GM23338 (cell line): Measurements from ENCODE around the gene SEM1. TPM values are rescaled to one million over a fixed set of nuclear protein-coding genes. Genes with fewer than 3 reads are reported as not detected.

Experiments used
- ATAC-seq: fragments of 200-7000 bp; cut with Tn5 transposase; 3 replicates; pipeline ENCODE4 v1.9.1; 2020
- DNase-seq: peaks from one replicate; pipeline ENCODE4 v3.0.0-alpha.2; 2015; ENCODE audit warnings: low spot score
- H2AFZ ChIP-seq: fragments of 200-600 bp; sonication (generic); 2 replicates; pipeline ENCODE4 v1.8.0; 2016; ENCODE audit warnings: antibody characterized with exemption, mild to moderate bottlenecking, moderate library complexity
- H3F3A ChIP-seq: fragments of 200-600 bp; sonication (generic); replicated peaks from 2 replicates; pipeline ENCODE4 v1.8.0; 2017; ENCODE audit warnings: antibody characterized with exemption, mixed run types, low read depth
- H3K27ac ChIP-seq: fragments of 200-600 bp; sonication (generic); 2 replicates; pipeline ENCODE4 v1.6.1; 2016; ENCODE audit warnings: low read depth
- H3K27me3 ChIP-seq: fragments of 200-600 bp; sonication (generic); 2 replicates; pipeline ENCODE4 v1.8.0; 2016; ENCODE audit warnings: mild to moderate bottlenecking, mixed run types, moderate library complexity; ENCODE audit not compliant: insufficient read depth
- H3K36me3 ChIP-seq: fragments of 200-600 bp; sonication (generic); 2 replicates; pipeline ENCODE4 v1.8.0; 2016; ENCODE audit warnings: mild to moderate bottlenecking; ENCODE audit not compliant: insufficient read depth
- H3K4me1 ChIP-seq: fragments of 200-600 bp; sonication (generic); 2 replicates; pipeline ENCODE4 v1.8.0; 2016; ENCODE audit warnings: mild to moderate bottlenecking, moderate library complexity; ENCODE audit not compliant: insufficient read depth
- H3K4me2 ChIP-seq: fragments of 200-600 bp; sonication (generic); 2 replicates; pipeline ENCODE4 v1.7.1; 2017; ENCODE audit warnings: mixed run types
- H3K4me3 ChIP-seq: fragments of 200-600 bp; sonication (generic); 2 replicates; pipeline ENCODE4 v1.6.1; 2016; ENCODE audit warnings: mixed run types
- H3K79me2 ChIP-seq: fragments of 200-600 bp; sonication (generic); replicated peaks from 2 replicates; pipeline ENCODE4 v1.8.0; 2017; ENCODE audit warnings: mild to moderate bottlenecking; ENCODE audit not compliant: insufficient read depth
- H3K9me2 ChIP-seq: fragments of 200-600 bp; sonication (generic); 2 replicates; pipeline ENCODE4 v1.8.0; 2017; ENCODE audit not compliant: insufficient read depth
- H4K20me1 ChIP-seq: fragments of 200-600 bp; sonication (generic); replicated peaks from 2 replicates; pipeline ENCODE4 v1.8.0; 2017; ENCODE audit warnings: mild to moderate bottlenecking; ENCODE audit not compliant: insufficient read depth
- H3K27ac Mint-ChIP-seq: 2 replicates; pipeline ENCODE4 v1.8.0; 2020; ENCODE audit warnings: inconsistent platforms, mild to moderate bottlenecking, moderate library complexity, mixed read lengths
- H3K27me3 Mint-ChIP-seq: 3 replicates; pipeline ENCODE4 v1.8.0; 2022; ENCODE audit warnings: low read depth, mild to moderate bottlenecking, moderate library complexity, mixed read lengths, inconsistent platforms; ENCODE audit not compliant: insufficient read depth, poor library complexity
- H3K36me3 Mint-ChIP-seq: 3 replicates; pipeline ENCODE4 v1.8.0; 2021; ENCODE audit warnings: low read depth, mild to moderate bottlenecking, inconsistent platforms, moderate library complexity, mixed read lengths
- H3K4me1 Mint-ChIP-seq: 3 replicates; pipeline ENCODE4 v1.8.0; 2020; ENCODE audit warnings: mild to moderate bottlenecking, inconsistent platforms, mixed read lengths
- H3K4me3 Mint-ChIP-seq: 3 replicates; pipeline ENCODE4 v1.8.0; 2021; ENCODE audit warnings: moderate library complexity, mild to moderate bottlenecking, inconsistent platforms, mixed read lengths
- H3K9me3 Mint-ChIP-seq: 3 replicates; pipeline ENCODE4 v1.8.0; 2020; ENCODE audit warnings: moderate library complexity, mild to moderate bottlenecking, inconsistent platforms, mixed read lengths
- CREB1 ChIP-seq: fragments of 250-450 bp; sonication (Bioruptor Pico); IDR thresholded peaks from 2 replicates; pipeline ENCODE4 v1.5.0; 2020; ENCODE audit warnings: low read depth, mild to moderate bottlenecking, moderate library complexity
- ETS1 ChIP-seq: IDR thresholded peaks from 2 replicates; pipeline ENCODE4 v1.6.1; 2016; ENCODE audit warnings: antibody characterized with exemption
- EZH2 ChIP-seq: fragments of 200-600 bp; sonication (generic); IDR thresholded peaks from one replicate; pipeline ENCODE4 v1.8.0; 2017; ENCODE audit warnings: antibody characterized with exemption, mild to moderate bottlenecking, low read depth; ENCODE audit not compliant: unreplicated experiment
- EZH2phosphoT487 ChIP-seq: fragments of 200-600 bp; sonication (generic); IDR thresholded peaks from one replicate; pipeline ENCODE4 v1.8.1; 2018; ENCODE audit warnings: antibody characterized with exemption; ENCODE audit not compliant: unreplicated experiment
- JUNB ChIP-seq: IDR thresholded peaks from one replicate; pipeline ENCODE4 v1.6.1; 2016; ENCODE audit warnings: antibody characterized with exemption; ENCODE audit not compliant: unreplicated experiment
- NANOG ChIP-seq: IDR thresholded peaks from 2 replicates; pipeline ENCODE4 v1.6.1; 2016; ENCODE audit warnings: antibody characterized with exemption, borderline replicate concordance
- POLR2AphosphoS5 ChIP-seq: IDR thresholded peaks from 2 replicates; pipeline ENCODE4 v1.6.1; 2016; ENCODE audit warnings: antibody characterized with exemption, low read depth
- REST ChIP-seq: IDR thresholded peaks from one replicate; pipeline ENCODE4 v1.6.1; 2018; ENCODE audit warnings: antibody characterized with exemption; ENCODE audit not compliant: unreplicated experiment
- ZNF114 ChIP-seq: fragments of 250-450 bp; sonication (Bioruptor Pico); IDR thresholded peaks from 2 replicates; pipeline ENCODE4 v1.5.0; 2020; ENCODE audit warnings: mild to moderate bottlenecking, moderate library complexity
- ZNF462 ChIP-seq: fragments of 250-450 bp; sonication (Bioruptor Pico); IDR thresholded peaks from 2 replicates; pipeline ENCODE4 v1.5.0; 2020; ENCODE audit warnings: mild to moderate bottlenecking, moderate library complexity
- polyA plus RNA-seq: library from polyadenylated mRNA; unstranded; fragments of >200 nt; fragmentation: Nextera tagmentation; extraction: Ambion mirVana; gene quantifications from 2 replicates; pipeline ENCODE4 v1.2.1, GENCODE V29; 2016
- total RNA-seq: library from RNA; depleted of rRNA; stranded (reverse); fragments of >200 nt; shearing (Covaris generic); gene quantifications from 2 replicates; pipeline ENCODE4 v1.2.3, GENCODE V29; 2014

Gene SEM1
- total and polyA plus RNA-seq, 2 experiments from 2014 or later: 71.7 to 1,042 TPM

GRCh38 chr7:96710544-96710943, 898 bp upstream of the SEM1 start:
- peak overlapping the region; percentile 91; the same call in 1 of the 2 replicates for H3K4me2 ChIP-seq
- no peaks in the 10 kb centered on the region; the same call in 2 of the 3 replicates for H3K4me1 Mint-ChIP-seq
- peaks cover 4% of the 10 kb centered on the region; the same call in 1 of the 2 replicates for H4K20me1 ChIP-seq
- no peaks in the 10 kb centered on the region for H3F3A ChIP-seq
- DNase-seq: no peak
- H3K79me2 ChIP-seq: peaks cover 37% of the 10 kb centered on the region
- H3K4me3 Mint-ChIP-seq: no peak overlapping the region
- H3K27me3 Mint-ChIP-seq: peaks cover 6% of the 10 kb centered on the region
- no peak overlapping the region for H3K27ac ChIP-seq
- no peaks in the 10 kb centered on the region for H3K27me3 ChIP-seq
- H3K9me3 Mint-ChIP-seq: peaks cover 34% of the 10 kb centered on the region
- H3K27ac Mint-ChIP-seq: no peak overlapping the region
- peak overlapping the region; percentile 64; the same call in 1 of the 2 replicates for H2AFZ ChIP-seq
- H3K36me3 Mint-ChIP-seq: peaks cover 23% of the 10 kb centered on the region; the same call in 2 of the 3 replicates
- ATAC-seq: no peak
- TF ChIP-seq ETS1 (no peak), EZH2phosphoT487 (no peak), CREB1 (CRISPR knock-in tag) (no peak), REST (no peak)
- H3K9me2 ChIP-seq: no peaks in the 10 kb centered on the region
- no peak overlapping the region for H3K4me3 ChIP-seq
- H3K36me3 ChIP-seq: no peaks in the 10 kb centered on the region
- H3K4me1 ChIP-seq: peaks cover 15% of the 10 kb centered on the region; the same call in 1 of the 2 replicates

- H3K4me1 ChIP-seq: peaks cover 15% of the 10 kb centered on the region; the same call in 1 of the 2 replicates
- ATAC-seq (no peak), DNase-seq (no peak)
- Mint-ChIP-seq H3K27ac (peak overlapping the region; percentile 99), H3K4me1 (no peaks in the 10 kb centered on the region; the same call in 2 of the 3 replicates), H3K36me3 (peaks cover 23% of the 10 kb centered on the region; the same call in 2 of the 3 replicates), H3K27me3 (peaks cover 6% of the 10 kb centered on the region), H3K4me3 (peak overlapping the region; percentile 94), H3K9me3 (peaks cover 26% of the 10 kb centered on the region)
- peak overlapping the region; percentile 91 for H3K4me2 ChIP-seq
- no peaks in the 10 kb centered on the region for H3K27me3 ChIP-seq
- H3F3A ChIP-seq: no peaks in the 10 kb centered on the region
- H3K9me2 ChIP-seq: no peaks in the 10 kb centered on the region
- H3K79me2 ChIP-seq: peaks cover 54% of the 10 kb centered on the region
- peaks cover 19% of the 10 kb centered on the region for H4K20me1 ChIP-seq
- peak overlapping the region; percentile 58; the same call in 1 of the 2 replicates for H2AFZ ChIP-seq
- peak overlapping the region; percentile 86 for H3K4me3 ChIP-seq
- H3K27ac ChIP-seq: peak overlapping the region; percentile 88; the same call in 1 of the 2 replicates
- no peaks in the 10 kb centered on the region for H3K36me3 ChIP-seq
- TF ChIP-seq EZH2 (no peak), NANOG (no peak), ZNF114 (CRISPR knock-in tag) (no peak), ZNF462 (CRISPR knock-in tag) (no peak), POLR2AphosphoS5 (no peak), JUNB (no peak), ETS1 (no peak)
These were observed 774 bp downstream of the SEM1 start for GRCh38 chr7:96708872-96709271.
